ENCODE measurements around the gene SIGLEC12.
A peak's percentile ranks its signal among the peaks of the same experiment; 100 is the strongest.
"Not testable (repeated sequence)": the region's sequence is repeated elsewhere in the genome, so short reads cannot be mapped to it uniquely, and the experiment has no call there.

SIGLEC12 gene

DNA sequence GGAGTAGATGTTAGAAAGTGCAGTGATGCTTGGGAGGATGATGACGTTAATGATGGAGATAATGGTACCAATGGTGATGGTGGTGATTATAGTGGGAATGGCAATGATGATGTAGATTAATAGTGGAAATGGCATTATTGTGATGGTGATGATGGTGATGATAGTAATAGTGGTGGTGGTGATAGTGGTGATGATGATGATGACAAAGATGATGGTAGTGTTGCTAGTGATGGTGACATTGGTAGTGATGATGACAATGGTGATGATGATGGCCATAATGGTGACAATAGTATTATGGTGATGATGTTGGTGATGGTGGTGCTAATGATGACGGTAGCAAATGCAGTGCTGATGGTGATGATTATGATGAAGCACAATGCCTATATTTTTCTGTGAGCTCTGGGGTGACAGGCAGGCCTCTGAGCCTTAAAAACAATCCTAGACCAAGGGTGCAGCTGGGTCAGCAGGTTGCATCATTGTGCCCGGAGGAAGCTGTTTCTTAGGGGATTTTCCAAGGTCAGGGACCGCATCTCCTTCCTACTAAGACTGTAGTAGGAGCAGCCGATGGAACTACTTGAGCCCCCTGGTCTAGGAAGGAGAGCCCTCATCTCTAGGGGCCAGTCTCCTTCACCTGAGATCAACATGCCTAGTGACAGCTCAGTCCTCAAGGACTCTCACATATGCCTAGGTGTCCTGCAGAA lies 15.5 kb downstream of the SIGLEC12 start:
- no peak for DNase-seq (ENCODE audit: low spot score)
- FAIRE-seq = no peak

DNA sequence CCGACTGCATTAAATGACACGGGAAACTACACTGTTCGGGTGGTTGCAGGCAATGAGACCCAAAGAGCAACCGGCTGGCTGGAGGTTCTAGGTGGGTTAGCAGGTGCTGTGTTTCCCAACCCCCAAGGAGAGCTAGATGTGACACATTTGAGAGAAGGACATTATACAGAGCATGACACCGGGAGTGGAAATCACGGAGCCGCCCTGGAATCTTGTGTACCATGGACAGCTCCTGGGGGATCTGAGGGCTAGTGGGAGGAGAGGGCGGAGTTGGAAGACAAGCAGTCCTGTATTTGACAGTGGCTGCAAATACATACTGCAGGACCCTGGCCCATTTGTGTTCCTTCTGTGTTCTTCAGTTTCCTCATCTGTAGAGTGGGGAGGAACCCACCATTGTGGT lies 21.0 kb downstream of the SIGLEC12 start:
- FAIRE-seq = no peak
- DNase-seq (ENCODE audit: low spot score) = no peak

DNA sequence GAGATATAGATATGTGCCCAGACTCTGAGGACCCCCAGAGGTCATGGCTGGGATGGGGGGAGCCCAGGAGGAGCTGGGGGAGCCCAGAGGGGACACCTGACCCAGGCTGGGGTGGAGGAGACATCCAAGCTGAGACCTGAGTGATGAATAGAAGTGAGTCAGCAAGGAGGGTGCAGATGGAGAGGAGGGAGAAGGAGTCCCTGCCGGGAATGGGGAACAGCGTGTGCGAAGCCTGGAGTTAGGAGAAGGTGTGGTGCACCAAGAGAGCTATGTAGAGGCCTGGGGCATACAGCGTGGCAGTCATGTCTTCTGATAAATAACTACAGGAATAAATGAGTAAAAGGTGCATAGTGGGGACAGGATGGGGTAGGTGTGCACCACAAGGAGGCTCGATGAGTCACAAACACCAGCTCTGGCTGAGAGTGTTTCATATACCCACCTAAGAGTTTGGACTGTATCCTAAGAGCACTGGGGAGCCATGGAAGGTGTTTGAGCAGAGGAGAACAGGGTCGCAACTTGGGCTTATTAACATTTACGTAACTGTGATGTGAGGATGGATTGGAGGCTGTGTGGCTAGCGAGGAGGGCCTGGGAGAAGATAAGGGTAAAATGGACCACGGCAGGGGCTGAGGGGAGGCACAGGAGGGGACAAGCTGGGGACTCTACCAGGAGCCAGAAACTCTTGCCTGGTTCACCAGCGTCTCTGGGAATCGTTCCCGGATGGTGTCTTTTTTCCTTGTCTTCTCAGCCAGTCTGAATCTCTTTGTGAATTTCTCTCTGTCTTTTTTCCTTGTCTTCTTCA lies 21.9 kb downstream of the SIGLEC12 start:
- no peak for FAIRE-seq
- DNase-seq (ENCODE audit: low spot score) = no peak

DNA sequence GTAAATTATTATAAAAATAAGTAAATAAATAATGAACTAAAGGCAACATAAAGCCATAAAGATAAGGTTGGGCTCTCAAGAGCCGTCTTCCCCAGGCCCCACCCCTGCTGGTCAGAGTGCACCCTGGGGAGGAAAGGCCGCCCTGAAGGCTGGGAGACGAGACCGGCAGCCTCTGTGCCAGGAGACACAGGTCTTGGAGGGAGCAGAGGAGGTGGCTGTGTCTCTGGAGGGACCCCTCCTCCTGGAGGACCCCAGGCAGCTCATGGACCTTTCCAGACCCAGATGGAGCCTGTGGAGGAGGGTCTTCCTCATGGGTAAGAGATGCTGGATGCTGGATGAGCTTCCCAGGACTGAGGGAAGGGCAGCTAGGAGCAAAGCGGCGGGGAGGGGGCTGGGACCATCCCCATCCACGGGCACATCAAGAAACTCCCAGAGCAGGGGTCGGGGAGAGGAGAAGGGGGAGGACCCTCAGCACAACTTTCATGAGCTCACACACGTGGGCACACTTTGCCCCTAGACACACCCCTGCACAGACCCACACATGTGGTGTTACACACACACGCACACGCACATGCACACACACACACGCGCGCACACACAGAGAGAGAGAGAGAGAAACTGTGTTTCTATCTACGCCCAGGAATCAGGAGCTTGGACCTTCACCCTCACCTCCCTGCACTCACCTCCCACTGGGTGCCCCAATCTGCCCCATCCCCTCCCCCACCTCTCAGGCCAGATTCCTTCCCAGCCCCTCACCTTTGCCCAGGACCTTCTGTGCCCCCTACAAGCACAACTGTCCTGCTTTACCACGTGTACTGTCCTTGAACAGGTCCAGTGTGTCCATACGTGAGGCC lies 23.0 kb downstream of the SIGLEC12 start, which contains the start of gene CEACAM18:
Gene CEACAM18, plus strand, starts transcription at position 159 of the 854 bp plus-strand sequence.
- DNase-seq (ENCODE audit: low spot score) (no peak), FAIRE-seq (no peak)

DNA sequence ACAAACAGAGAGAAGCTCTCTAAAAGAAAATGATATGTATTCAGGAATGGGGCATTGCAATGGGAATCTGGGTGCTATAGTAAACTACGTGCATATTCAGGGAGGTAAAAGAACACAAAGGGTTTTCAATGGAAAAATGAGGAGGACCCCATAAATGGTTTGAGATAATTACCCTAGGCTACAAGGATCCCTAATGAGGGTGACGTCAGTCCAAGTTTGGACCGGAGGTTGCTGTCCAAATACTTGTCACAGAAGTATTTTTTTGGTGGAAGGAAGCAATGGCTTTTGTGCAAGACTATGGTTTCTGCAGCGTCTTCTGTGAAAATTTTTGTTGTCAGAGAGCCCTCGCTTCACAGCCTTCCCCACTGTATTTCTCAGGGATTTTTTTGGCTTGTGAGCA lies 24.3 kb downstream of the SIGLEC12 start:
- no peak for FAIRE-seq

DNA sequence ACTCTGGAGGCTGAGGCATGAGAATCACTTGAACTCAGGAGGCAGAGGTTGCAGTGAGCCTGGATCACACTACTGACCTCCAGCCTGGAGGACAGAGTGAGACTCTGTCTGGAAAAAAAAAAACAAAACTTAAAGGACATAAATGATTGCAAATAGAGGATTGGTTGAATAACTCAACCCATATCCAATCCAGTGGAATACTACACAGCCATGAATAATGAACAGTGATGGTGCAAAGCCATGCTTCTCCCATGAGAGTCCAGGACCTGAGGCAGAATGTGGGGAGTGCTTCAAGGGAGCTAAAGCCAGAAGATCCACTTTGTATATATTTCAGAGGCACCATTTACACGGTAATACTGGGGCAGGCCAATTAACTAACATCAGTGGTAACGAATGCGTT lies 25.4 kb downstream of the SIGLEC12 start:
- no peak for DNase-seq (ENCODE audit: low spot score)
- FAIRE-seq = no peak

More for the DNA sequence above, 24.3 kb downstream of the SIGLEC12 start:
- no peak for DNase-seq (ENCODE audit: low spot score)

DNA sequence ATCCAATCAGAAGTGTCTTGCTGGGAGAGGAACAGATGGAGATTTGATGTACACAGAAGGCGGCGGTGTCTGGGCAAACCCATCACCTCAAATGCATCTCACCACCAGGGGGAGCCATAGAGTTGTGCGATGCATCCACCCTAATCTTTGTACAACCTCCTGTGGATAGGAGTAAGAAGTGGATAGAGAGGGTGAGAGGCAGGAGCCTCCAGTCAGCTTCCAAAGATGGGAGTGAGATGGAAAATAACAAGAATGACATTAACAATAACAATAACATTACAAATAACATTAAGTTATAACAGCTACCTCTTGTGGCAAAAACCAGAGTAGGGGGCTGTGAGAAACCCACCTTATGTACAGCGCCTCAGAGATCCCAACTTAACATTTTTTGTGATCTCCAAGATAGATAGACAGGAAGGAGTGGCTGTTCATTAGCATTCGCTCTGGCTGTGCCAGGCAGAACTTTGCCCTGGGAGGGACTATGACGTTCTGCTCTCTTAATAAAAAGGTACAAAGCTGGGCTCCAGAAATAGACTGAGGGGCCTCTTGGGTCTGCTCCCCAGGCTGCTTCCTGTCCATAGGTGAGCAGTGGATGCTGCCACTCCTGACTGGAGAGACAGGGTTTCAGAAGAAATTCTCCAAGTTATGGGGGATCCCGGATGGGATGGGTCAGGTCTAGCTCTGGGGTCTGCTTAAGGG lies 28.4 kb downstream of the SIGLEC12 start:
- peak; percentile 25 for DNase-seq (ENCODE audit: low spot score)
- no peak for FAIRE-seq

DNA sequence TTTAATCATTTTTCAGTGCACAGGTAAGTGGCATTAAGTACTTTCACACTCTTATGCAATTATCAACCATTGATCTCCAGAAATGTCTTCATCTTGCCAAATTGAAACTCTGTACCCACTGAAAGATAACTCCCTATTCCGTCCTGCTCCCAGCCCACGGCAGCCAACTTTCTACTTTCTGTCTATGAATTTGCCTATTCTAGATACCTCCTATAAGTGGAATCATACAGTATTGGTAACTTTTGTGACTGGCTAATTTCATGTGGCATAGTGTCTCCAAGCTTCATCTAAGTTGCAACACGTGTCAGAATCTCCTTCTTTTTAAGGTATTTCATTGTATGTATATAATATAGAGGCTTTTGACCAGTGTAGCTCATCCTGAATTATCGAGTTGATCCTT lies 29.0 kb downstream of the SIGLEC12 start:
- no peak for FAIRE-seq
- DNase-seq (ENCODE audit: low spot score) = no peak

DNA sequence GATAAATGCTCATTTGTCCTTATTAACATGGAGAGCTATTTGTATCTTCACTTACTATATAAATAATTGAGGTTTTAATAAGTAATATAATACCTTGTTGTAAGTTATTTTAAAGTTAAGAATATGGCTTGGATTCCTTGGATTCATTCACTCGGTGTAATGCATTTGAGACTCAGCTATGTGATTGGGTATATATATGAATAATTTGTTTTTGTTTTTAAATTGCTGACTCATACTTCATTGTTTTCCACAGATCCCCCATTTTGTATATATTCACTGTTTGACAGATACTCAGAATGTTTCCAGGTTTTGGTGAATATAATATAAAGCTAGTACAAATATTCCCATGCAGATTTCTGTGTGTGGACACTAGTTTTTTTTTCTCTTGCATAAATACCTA lies 30.1 kb downstream of the SIGLEC12 start:
- no peak for DNase-seq (ENCODE audit: low spot score)
- FAIRE-seq = no peak

DNA sequence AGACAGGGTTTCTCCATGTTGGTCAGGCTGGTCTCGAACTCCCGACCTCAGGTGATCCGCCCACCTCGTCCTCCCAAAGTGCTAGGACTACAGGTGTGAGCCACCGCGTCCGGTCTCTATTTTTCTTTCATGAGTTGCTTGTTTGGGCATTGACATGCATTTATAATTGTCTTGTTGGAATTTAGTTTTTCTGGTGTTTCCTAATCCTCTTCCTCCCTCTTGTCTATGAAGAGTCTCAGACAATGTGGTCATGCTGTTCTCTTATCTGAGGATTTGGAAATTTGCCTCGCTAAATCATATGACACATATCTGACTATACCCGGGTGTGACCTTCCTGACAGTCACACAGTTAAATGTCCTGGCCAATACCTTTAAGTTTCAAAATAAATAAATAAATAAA lies 30.6 kb downstream of the SIGLEC12 start:
- DNase-seq (ENCODE audit: low spot score) (no peak), FAIRE-seq (no peak)

DNA sequence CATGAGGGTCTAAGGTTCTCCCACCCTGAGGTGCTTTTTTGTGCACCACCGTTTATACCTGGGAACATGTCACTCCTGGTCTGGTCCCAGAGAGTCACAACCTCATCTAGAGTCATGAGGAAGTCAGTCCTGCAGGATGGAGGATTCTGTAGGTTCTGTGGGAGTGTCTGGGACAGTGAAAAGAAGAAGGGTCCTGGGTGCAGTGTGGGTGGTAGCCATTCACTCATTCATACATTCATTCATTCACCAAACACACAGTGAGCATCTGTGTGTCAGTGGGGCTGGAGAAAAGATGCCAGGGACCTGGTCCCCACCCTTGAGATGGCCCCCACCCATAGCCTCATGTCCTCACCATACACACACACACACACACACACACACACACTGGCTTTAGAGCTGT lies 32.0 kb downstream of the SIGLEC12 start:
- DNase-seq (ENCODE audit: low spot score) (no peak), FAIRE-seq (no peak)

DNA sequence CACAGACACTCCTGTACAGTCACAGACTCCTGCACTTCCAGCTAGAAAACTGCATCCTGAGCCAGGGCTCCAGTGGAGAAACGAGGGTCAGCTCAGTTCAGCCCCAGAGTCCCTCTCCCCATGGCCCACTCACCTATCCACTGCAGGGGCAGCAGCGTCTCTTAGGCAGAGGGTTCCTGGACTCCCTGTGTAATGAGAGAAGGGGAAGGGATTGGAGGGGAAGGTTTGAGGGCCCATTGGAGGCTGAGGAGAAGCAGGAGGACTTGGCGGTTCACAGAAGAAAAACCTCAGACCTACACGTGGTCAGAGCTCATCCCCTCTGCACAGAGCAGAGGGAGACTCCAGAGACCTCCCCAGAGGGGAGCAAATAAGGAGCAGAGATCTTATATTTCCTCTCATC lies 32.4 kb downstream of the SIGLEC12 start:
- no peak for FAIRE-seq

DNA sequence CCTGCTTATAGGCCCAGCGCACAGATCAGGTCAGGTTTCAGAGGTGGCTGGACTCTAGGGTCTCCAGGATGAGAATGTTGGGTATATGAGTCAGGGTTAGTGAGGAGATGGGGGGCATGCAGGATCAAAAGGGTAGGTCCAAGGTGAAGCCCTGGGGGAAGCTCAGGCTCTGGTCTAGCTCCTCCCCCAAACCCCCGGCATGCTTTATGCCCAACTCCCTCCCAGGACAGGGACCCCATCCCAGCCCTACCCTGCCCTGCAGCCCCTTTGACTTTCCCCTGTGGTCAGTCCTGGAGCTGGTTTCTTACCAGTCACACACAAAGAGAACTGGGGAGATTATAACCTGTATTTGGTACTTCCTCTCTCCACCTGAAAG lies 33.1 kb downstream of the SIGLEC12 start:
- no peak for DNase-seq (ENCODE audit: low spot score)
- no peak for FAIRE-seq

More for the DNA sequence above, 32.4 kb downstream of the SIGLEC12 start:
- no peak for DNase-seq (ENCODE audit: low spot score)

DNA sequence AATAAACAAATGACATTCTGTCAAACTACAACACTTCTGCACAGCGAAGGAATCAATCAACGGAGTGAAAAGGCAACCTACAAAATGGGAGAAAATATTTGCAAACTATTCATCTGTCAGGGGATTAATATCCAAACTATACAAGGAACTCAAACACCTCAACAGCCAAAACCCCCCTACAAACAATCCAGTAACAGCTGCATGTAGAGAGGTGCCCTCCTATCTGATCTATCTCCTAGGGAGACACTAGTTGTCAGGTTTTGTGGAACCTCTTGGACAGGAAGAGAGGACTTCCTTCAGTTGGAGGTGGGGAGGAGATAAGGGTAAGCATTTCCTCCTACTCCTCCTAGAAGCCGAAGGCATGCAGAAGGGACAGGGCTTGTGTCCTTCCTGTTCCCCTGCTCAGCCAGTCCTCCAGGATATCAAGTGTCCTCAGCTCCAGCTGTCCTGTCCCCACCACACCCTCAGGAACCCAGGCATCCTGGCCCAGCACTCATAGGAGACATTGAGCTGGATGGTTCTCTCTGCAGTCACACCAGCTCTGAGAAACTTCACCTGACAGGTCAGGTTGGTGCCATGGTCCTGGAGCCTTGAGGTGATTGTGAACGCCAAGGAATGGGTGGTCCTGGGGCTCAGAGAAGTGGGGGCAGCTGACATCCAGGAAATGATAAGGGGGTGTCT lies 33.6 kb downstream of the SIGLEC12 start:
- FAIRE-seq (no peak), DNase-seq (ENCODE audit: low spot score) (no peak)

DNA sequence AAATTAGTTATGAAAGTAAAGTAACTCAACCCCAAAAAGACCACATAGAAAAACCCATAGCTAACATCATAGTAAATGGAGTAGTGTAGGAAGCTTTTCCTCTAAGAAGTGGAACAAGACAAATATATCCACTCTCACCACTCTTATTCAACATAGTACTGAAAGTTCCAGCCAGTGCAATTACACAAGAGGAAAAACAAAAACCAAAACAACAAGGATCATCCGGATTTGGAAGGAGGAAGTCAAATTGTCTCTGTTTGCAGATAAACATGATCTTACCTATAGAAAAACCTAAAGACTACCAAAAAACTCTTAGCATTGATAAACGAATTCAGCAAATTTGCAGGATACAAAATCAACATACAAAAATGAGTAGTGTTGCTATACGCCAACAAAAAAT lies 34.9 kb downstream of the SIGLEC12 start:
- no peak for FAIRE-seq
- DNase-seq (ENCODE audit: low spot score) = no peak

DNA sequence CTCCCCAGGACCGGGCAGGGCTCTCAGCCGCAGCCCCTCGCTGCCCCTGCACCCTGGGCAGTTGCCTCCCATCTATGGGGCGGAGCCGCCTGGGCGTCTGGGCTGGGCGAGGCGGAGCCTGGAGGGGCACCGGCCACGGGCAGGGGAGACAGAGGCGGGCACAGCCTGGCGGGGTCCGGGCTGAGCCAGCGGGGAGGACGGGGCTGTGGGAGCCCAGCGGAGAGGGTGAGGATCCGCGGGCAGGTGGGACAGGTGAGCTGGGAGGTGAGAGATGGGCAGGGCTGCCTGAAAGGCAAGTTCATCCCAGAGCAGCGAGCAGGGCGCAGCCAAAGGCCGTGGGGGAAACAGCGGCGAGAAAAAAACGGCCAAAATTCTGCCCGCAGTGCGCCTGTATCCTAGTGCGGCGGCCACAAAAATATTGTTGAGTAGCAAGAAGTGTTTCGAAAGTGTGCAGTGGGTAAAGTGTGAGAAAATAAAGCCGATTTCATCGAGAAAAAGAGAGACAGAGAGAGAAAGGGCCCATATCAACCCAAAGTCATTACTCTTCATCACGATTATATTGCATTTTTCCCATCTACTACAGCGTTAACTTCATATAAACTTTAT lies 37.5 kb downstream of the SIGLEC12 start:
- not testable (repeated sequence) for FAIRE-seq; DNase-seq (ENCODE audit: low spot score)

DNA sequence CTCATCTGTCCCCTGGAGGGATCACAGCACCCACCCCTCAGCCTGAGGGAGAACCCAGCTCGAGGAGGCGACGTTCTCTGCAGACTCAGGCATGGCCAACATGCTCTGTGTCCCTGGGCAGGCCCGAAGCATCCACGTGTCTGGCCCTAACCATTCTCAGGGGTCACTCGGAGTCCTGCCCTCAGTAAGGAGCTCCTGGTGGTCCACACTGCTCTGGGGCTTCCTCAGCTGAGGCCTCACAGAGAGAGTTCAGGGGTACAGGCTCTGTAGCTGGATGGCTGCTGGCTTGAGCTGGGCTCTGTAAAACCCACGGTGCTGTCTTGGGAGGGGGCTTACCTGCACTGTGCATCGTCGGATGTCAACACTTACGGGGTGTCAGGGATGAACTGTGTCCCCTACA lies 38.9 kb downstream of the SIGLEC12 start:
- FAIRE-seq (no peak), DNase-seq (ENCODE audit: low spot score) (no peak)

DNA sequence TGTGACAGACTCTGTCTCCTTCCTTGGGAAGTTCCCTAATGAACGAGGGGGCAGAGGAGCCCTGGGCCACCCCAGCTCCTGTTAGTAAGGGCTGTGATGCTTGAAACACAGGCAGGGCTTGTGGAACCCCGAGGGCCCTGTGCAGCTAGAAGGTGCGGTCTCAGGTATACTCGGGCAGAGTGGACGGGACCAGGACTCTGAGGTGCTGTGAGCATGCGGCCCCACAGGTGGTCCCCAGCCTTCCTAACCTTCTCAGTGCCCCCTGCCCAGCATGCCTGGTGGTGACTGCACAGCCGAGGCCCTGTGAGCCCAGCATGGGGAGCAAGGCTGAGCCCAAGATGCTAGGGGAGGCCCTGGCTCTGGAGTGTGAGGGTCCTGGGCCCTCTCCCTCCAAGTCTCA lies 39.3 kb downstream of the SIGLEC12 start:
- DNase-seq (ENCODE audit: low spot score) = no peak
- no peak for FAIRE-seq

DNA sequence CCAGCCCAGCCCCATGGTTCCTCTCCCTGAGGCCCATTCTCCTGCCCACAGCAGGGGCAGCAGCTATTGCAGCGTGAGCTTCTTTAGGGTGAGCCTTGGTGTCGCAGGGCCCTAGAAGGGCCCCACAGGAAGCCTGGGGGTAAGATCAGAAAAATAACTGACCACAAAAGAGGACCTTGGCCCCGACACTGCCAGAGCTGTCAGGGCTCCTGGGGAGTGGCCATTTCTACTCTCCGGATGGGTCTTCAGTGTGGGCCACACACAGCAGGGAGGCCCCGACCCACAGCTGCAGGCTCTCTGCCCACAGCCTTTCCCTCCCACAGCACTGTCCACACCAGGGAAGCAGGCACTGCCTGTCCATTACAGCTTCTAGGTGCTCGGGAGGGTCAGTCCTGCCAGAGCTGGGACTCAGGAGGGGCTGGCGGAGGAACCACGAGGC lies 39.9 kb downstream of the SIGLEC12 start:
- DNase-seq (ENCODE audit: low spot score) = no peak
- no peak for FAIRE-seq
